Mucosa of stomach (tissue), 1 donor: ENCODE measurements around the gene TMEM167A.

ENCODE experiments used
- H3K27me3 ChIP-seq: one replicate; pipeline ENCODE4 v1.7.0; 2013; ENCODE audit warnings: mild to moderate bottlenecking, low read length; ENCODE audit not compliant: control insufficient read depth, insufficient read depth
- H3K36me3 ChIP-seq: one replicate; pipeline ENCODE4 v1.7.0; 2013; ENCODE audit warnings: low read length; ENCODE audit not compliant: control insufficient read depth, insufficient read depth
- H3K4me1 ChIP-seq: one replicate; pipeline ENCODE4 v1.7.0; 2013; ENCODE audit warnings: mild to moderate bottlenecking, low read length; ENCODE audit not compliant: control insufficient read depth, insufficient read depth
- H3K4me3 ChIP-seq: one replicate; pipeline ENCODE4 v1.7.0; 2013; ENCODE audit warnings: low read length
- H3K9ac ChIP-seq: one replicate; pipeline ENCODE4 v1.7.0; 2013; ENCODE audit warnings: mild to moderate bottlenecking, low read length, moderate library complexity
- H3K9me3 ChIP-seq: one replicate; pipeline ENCODE4 v1.7.0; 2013; ENCODE audit warnings: mild to moderate bottlenecking, low read length, moderate library complexity; ENCODE audit not compliant: control insufficient read depth
- donor health status: Pancreatic carcinoma.

The TMEM167A gene

DNA sequence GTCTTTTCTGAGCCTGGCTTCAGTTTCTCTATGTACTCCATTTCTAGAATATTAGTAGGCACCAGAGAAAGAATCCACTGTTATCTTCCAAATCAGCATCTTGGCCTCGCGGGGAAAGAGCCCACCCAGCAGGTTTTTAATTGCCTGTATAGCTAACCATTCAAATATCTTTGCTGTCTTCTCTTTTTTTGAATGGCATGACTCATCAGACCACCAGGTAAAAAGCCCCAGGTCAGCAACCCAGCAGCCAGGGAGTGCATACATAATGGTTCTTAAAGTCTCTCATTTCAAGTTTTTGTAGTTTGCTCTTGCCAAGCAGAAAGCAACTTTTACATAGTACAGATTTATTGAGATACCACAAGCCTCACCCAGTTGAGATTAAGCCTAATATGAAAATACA, 50.7 kb downstream of the TMEM167A start:
- H3K4me1 ChIP-seq, result no peaks in the 10 kb centered on the region
- no peaks in the 10 kb centered on the region for H3K9me3 ChIP-seq
- H3K4me3 ChIP-seq, result no peak overlapping the region
- no peak overlapping the region for H3K9ac ChIP-seq
- no peaks in the 10 kb centered on the region for H3K36me3 ChIP-seq
- H3K27me3 ChIP-seq, result no peaks in the 10 kb centered on the region

DNA sequence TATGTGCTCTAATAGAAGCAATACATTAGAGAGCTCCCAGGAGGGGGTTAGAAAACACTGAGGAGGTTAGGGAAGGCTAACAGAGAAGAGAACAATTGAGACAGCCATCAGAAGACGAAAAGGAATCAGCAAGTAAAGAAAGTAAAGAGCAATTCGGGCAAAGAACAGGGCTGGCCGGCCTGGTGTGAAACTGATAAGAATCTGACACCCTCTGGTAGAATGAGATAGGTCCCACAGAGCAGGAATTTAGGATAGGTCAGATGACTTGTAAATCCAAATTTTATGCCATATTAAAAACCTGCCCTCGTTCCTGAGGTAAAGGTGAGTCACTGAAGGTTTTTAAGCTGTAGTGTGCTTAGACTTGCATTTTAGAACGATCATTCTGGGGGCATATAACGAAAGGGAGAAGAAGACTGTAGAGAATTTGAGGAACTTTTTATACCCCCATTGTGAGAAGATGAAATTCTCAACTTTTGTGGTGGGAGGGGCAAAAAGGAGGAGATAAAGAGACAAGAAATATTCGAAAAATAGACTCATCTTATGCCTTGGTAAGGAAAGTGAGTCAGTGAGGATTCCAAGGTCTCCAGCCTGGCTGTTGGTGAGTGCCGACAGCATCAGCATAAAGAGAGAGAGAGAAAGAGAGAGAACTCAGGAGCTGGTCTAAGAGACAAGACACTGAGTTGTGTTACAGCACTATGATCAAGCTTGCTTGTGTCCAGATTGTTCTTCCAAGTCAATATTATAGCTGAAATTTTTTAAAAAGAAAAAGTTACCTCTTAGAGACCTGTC, 51.3 kb downstream of the TMEM167A start:
- Histone ChIP-seq H3K27me3 (no peaks in the 10 kb centered on the region), H3K4me3 (no peak overlapping the region), H3K36me3 (no peaks in the 10 kb centered on the region), H3K4me1 (no peaks in the 10 kb centered on the region), H3K9ac (no peak overlapping the region), H3K9me3 (no peaks in the 10 kb centered on the region)

DNA sequence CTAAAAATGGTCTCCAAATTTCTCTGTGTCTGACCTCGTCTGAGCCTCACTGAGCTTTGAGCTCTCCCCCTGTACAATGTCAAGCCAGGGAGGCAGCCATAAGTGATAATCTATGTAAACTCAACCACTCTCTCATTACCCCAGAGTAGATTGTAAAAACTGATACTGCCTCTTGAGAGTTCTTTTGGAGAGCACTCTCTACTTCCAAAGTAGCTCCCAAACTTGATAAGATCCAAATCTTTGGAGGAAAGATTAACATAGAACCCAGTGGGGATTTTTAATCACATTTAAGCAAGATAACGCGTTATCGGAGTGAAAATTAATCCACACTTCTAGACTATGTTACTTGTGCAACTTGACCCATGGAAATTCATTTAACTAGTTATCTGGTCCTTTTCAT, 54.9 kb downstream of the TMEM167A start:
- no peaks in the 10 kb centered on the region for H3K9me3 ChIP-seq
- no peaks in the 10 kb centered on the region for H3K36me3 ChIP-seq
- H3K27me3 ChIP-seq, result no peaks in the 10 kb centered on the region
- no peak overlapping the region for H3K9ac ChIP-seq
- H3K4me1 ChIP-seq, result no peaks in the 10 kb centered on the region
- no peak overlapping the region for H3K4me3 ChIP-seq

- no peak overlapping the region for H3K9ac ChIP-seq
- H3K36me3 ChIP-seq, result no peaks in the 10 kb centered on the region
- no peak overlapping the region for H3K4me3 ChIP-seq
- H3K9me3 ChIP-seq, result no peaks in the 10 kb centered on the region
- H3K4me1 ChIP-seq, result no peaks in the 10 kb centered on the region
- no peaks in the 10 kb centered on the region for H3K27me3 ChIP-seq
Observed at GRCh38 chr5:83015676-83016075, 61.5 kb downstream of the TMEM167A start.

- Histone ChIP-seq H3K36me3 (no peaks in the 10 kb centered on the region), H3K4me1 (no peaks in the 10 kb centered on the region), H3K27me3 (no peaks in the 10 kb centered on the region), H3K9me3 (no peaks in the 10 kb centered on the region), H3K9ac (no peak overlapping the region), H3K4me3 (no peak overlapping the region)
Observed at GRCh38 chr5:83011985-83012384, 65.2 kb downstream of the TMEM167A start.

- Histone ChIP-seq H3K27me3 (no peaks in the 10 kb centered on the region), H3K9me3 (no peaks in the 10 kb centered on the region), H3K9ac (no peak overlapping the region), H3K4me3 (no peak overlapping the region), H3K4me1 (no peaks in the 10 kb centered on the region), H3K36me3 (no peaks in the 10 kb centered on the region)
Observed at GRCh38 chr5:83009408-83009807, 67.8 kb downstream of the TMEM167A start.

- Histone ChIP-seq H3K9me3 (no peaks in the 10 kb centered on the region), H3K27me3 (no peaks in the 10 kb centered on the region), H3K4me1 (no peaks in the 10 kb centered on the region), H3K4me3 (no peak overlapping the region), H3K9ac (no peak overlapping the region), H3K36me3 (no peaks in the 10 kb centered on the region)
Observed at GRCh38 chr5:83007755-83008154, 69.4 kb downstream of the TMEM167A start.

DNA sequence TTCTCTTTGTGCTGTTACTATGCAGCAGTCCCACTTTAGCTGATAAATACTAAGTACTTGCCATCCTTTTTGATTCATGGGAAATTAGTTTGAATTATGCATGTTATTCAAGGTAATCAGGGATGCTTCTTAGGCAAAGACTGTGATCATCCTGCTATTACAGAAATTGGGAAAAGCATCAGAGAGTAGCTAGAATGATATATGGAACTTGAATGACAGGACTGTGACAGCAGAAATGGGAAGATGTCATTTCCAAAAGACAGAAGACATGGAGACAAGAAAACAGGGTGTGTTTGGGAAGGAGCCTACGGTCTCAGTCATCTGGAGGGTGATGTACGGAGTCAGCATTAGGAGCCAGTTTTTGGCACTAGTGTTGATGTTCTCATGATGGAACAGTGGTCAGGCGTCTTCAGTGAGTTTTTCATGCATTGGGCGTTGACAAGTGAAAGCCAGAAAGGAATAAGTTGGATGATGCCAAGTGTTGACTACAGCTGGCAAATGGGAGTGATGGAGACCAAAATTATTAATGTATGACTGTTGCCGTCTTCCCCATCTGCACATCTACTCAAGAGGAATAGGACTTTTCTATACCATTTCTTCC, 70.4 kb downstream of the TMEM167A start:
- no peaks in the 10 kb centered on the region for H3K27me3 ChIP-seq
- H3K4me1 ChIP-seq, result no peaks in the 10 kb centered on the region
- no peaks in the 10 kb centered on the region for H3K36me3 ChIP-seq
- H3K4me3 ChIP-seq, result no peak overlapping the region
- no peaks in the 10 kb centered on the region for H3K9me3 ChIP-seq
- no peak overlapping the region for H3K9ac ChIP-seq

- Histone ChIP-seq H3K9ac (no peak overlapping the region), H3K4me1 (no peaks in the 10 kb centered on the region), H3K4me3 (no peak overlapping the region), H3K36me3 (no peaks in the 10 kb centered on the region), H3K27me3 (no peaks in the 10 kb centered on the region), H3K9me3 (no peaks in the 10 kb centered on the region)
Observed at GRCh38 chr5:83003791-83004190, 73.4 kb downstream of the TMEM167A start.
